ENCODE results near the gene TAF8. TPM values are rescaled to one million over a fixed set of nuclear protein-coding genes. Genes with fewer than 3 reads are reported as not detected.

Gene TAF8
- total and polyA plus RNA-seq, 10 of the 15 experiments (the other 5 are each of a cell fraction or from before 2014, with no cell fraction given) = 11.7 to 30.9 (median 19.9) TPM

DNA sequence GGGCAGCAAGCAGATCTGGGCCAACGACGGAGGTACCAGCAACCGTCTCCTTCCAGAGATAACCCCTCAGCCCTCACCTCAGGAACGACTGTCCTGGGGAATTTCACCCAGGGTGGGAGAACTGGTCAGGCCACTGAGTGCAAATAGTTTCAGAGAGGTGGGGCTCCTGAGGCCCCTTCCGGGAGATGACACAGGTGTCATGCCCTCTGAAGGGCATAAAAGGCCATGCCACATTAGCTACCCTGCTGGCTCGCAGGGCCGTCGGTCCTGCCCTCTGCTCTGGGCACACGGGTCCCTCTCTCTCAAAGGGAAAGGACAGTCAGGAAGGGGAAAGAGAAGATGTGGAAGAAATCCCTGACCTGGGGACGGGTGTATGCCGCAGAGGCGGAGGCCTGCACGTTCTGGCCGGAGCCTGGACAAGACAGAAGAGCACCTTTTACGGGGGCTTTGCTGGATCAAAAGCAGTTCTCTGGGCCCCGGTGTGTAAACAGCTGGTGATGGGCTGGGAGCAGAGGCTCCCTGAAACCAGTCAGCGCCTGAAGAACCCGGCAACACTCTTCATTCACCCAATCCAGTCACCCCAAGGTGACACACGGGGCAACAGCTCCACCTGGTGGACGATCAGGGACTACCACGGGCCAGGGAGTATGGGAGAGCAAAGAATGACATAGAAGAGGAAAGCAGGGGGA, 6.4 kb upstream of the TAF8 start (continued):
- TF ChIP-seq, protein P1, sequence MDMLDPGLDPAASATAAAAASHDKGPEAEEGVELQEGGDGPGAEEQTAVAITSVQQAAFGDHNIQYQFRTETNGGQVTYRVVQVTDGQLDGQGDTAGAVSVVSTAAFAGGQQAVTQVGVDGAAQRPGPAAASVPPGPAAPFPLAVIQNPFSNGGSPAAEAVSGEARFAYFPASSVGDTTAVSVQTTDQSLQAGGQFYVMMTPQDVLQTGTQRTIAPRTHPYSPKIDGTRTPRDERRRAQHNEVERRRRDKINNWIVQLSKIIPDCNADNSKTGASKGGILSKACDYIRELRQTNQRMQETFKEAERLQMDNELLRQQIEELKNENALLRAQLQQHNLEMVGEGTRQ (IDR thresholded peaks at IDR 0.05; ENCODE audit: borderline replicate concordance, low read depth, low read length) = no peak
- TF ChIP-seq, protein P2, sequence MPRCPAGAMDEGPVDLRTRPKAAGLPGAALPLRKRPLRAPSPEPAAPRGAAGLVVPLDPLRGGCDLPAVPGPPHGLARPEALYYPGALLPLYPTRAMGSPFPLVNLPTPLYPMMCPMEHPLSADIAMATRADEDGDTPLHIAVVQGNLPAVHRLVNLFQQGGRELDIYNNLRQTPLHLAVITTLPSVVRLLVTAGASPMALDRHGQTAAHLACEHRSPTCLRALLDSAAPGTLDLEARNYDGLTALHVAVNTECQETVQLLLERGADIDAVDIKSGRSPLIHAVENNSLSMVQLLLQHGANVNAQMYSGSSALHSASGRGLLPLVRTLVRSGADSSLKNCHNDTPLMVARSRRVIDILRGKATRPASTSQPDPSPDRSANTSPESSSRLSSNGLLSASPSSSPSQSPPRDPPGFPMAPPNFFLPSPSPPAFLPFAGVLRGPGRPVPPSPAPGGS (IDR thresholded peaks at IDR 0.05; ENCODE audit: borderline replicate concordance, insufficient read depth, low read depth, low read length, poor library complexity, severe bottlenecking) = no peak
- TF ChIP-seq IKZF1 (conservative IDR thresholded peaks at IDR 0.05) (peak; percentile 46), YY1 (IDR thresholded peaks at IDR 0.05; ENCODE audit: low read depth, low read length) (peak; percentile 79), KDM1A (IDR thresholded peaks at IDR 0.05; ENCODE audit: borderline replicate concordance) (no peak), STAT1 (conservative IDR thresholded peaks at IDR 0.05) (peak; percentile 51; the same call in 1 of the 2 replicates), RUNX3 (IDR thresholded peaks at IDR 0.05; ENCODE audit: low read length) (0 out of 2 replicates have a peak, but pooled peaks have one; percentile 26), CREB1 (IDR thresholded peaks at IDR 0.05; ENCODE audit: low read depth) (no peak), ATF7 (IDR thresholded peaks at IDR 0.05; ENCODE audit: low read depth) (peak; percentile 39; the same call in 1 of the 2 replicates), LARP7 (IDR thresholded peaks at IDR 0.05) (0 out of 2 replicates have a peak, but pooled peaks have one; percentile 25), ZNF24 (IDR thresholded peaks at IDR 0.05) (peak; percentile 49; the same call in 1 of the 2 replicates), TARDBP (IDR thresholded peaks at IDR 0.05; ENCODE audit: borderline replicate concordance) (0 out of 2 replicates have a peak, but pooled peaks have one; percentile 37), CEBPB (IDR thresholded peaks at IDR 0.05; ENCODE audit: borderline replicate concordance in 1 of 2, low read depth in 2 of 2, low read length in 2 of 2) (no peak), TCF12 (IDR thresholded peaks at IDR 0.05; ENCODE audit: low read depth, low read length) (no peak), SMARCA5 (IDR thresholded peaks at IDR 0.05) (peak; percentile 82), RELA (IDR thresholded peaks at IDR 0.05; ENCODE audit: borderline replicate concordance, partially characterized antibody) (peak; percentile 36)
- TF ChIP-seq, protein P3, sequence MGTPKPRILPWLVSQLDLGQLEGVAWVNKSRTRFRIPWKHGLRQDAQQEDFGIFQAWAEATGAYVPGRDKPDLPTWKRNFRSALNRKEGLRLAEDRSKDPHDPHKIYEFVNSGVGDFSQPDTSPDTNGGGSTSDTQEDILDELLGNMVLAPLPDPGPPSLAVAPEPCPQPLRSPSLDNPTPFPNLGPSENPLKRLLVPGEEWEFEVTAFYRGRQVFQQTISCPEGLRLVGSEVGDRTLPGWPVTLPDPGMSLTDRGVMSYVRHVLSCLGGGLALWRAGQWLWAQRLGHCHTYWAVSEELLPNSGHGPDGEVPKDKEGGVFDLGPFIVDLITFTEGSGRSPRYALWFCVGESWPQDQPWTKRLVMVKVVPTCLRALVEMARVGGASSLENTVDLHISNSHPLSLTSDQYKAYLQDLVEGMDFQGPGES (IDR thresholded peaks at IDR 0.05) = peak; percentile 46; the same call in 1 of the 2 replicates
- TF ChIP-seq, protein P4, sequence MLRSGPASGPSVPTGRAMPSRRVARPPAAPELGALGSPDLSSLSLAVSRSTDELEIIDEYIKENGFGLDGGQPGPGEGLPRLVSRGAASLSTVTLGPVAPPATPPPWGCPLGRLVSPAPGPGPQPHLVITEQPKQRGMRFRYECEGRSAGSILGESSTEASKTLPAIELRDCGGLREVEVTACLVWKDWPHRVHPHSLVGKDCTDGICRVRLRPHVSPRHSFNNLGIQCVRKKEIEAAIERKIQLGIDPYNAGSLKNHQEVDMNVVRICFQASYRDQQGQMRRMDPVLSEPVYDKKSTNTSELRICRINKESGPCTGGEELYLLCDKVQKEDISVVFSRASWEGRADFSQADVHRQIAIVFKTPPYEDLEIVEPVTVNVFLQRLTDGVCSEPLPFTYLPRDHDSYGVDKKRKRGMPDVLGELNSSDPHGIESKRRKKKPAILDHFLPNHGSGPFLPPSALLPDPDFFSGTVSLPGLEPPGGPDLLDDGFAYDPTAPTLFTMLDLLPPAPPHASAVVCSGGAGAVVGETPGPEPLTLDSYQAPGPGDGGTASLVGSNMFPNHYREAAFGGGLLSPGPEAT (IDR thresholded peaks at IDR 0.05; ENCODE audit: low read depth) = peak; percentile 10; the same call in 1 of the 2 replicates
- TF ChIP-seq, protein P5, sequence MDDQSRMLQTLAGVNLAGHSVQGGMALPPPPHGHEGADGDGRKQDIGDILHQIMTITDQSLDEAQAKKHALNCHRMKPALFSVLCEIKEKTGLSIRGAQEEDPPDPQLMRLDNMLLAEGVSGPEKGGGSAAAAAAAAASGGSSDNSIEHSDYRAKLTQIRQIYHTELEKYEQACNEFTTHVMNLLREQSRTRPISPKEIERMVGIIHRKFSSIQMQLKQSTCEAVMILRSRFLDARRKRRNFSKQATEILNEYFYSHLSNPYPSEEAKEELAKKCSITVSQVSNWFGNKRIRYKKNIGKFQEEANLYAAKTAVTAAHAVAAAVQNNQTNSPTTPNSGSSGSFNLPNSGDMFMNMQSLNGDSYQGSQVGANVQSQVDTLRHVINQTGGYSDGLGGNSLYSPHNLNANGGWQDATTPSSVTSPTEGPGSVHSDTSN (IDR thresholded peaks at IDR 0.05; ENCODE audit: insufficient replicate concordance, low read depth, low read length) = no peak

All from GM12878 (cell line).